Activated CD8-positive, alpha-beta memory T cell treated with anti-CD3 and anti-CD28 coated beads for 24 hours (primary cell): ENCODE measurements around the gene TRIM44.
"Not testable (repeated sequence)": the region's sequence is repeated elsewhere in the genome, so short reads cannot be mapped to it uniquely, and the experiment has no call there.

ENCODE experiments used
- DNase-seq: peaks from one replicate; pipeline ENCODE4 v3.0.0-alpha.2; 2020

Gene TRIM44

DNA sequence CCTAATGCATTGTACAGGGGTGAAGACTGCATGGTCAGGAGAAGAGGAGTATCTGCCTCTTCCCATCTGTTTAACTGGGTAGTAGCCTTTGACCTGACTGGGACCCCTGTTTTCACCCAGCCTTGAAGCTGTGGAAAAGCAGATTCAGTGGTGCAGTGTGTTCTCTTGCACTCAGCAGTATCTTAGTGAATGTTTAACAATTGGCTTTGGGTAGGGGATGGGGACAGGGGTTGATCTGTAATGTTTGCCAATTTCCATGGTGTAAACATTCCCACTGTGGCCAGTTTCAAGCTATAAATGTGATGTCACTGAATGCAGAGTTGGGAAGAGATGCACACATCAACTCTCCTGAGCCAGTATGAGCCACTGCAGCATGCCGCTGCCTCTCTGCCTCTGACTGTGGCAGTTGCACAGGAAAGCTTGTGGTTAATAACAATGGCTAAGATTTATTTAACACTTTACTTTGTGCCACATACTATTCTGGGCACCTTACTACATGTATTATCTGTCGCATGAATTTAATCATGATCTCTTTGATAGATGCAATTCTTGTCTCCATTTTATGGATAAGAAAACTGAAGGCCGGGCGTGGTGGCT lies 28.6 kb upstream of the TRIM44 start:
- no peak for DNase-seq

GRCh38 chr11:35635933-35636332 lies 26.6 kb upstream of the TRIM44 start:
- no peak for DNase-seq

GRCh38 chr11:35639591-35640179 lies 22.9 kb upstream of the TRIM44 start:
- no peak for DNase-seq

GRCh38 chr11:35641171-35641897 lies 21.2 kb upstream of the TRIM44 start:
- DNase-seq: no peak

- DNase-seq: no peak
Measured at GRCh38 chr11:35641964-35642363, 20.6 kb upstream of the TRIM44 start.

- no peak for DNase-seq
Measured at GRCh38 chr11:35647421-35648093, 15.0 kb upstream of the TRIM44 start.

- no peak for DNase-seq
Measured at GRCh38 chr11:35650006-35650405, 12.6 kb upstream of the TRIM44 start.

DNA sequence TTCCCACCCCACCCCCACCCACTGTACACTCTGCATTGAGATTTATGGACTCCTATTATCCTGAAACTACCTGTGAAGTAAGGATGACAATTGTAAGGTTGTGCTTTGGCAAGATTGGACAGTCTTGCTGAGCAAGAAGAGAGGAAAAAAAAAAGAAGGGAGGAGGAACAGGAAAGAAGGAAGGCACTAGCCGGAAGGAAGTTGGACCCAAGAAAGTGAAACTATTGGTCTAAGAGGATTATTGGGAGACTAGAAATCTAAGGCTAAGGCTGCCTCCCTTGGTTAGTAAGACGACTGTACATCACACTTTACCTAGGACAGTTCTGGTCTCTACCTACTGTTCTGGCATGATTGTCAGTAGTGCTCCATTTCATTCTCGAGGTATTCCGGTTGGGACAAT lies 12.1 kb upstream of the TRIM44 start:
- DNase-seq: no peak

GRCh38 chr11:35651263-35651662 lies 11.3 kb upstream of the TRIM44 start:
- DNase-seq: no peak

DNA sequence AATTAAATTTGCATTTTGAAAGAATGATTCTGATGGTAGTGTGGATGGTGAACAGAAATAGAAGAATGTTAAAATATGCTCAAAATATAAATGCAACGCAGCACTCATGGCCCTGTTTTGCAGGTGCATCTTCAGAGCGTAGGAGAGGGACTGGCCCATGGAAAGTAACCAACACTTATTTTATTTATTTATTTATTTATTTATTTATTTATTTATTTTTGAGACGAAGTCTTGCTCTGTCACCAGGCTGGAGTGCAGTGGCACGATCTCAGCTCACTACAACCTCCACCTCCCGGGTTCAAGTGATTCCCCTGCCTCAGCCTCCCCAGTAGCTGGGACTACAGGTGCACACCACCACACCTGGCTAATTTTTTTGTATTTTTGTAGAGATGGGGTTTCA lies 9.8 kb upstream of the TRIM44 start:
- DNase-seq: not testable (repeated sequence)

DNA sequence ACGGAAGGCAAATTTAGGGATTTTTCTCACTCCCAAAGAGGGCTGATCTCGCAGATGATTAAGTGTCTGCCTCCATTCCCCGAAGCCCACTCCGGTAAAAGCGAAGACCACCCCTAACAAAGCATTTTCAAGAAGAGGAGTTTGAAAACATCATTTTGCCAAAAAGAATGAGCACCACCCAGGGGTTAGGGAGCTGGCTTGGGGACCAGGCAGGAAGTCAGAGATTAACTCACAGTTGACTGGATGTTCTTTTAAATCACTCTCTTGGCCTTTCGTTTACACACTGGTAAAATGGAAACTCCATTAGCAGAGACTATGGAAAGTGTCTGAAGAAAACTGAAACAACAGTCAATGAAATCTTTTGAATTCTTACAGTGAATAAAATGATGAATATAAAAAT lies 7.9 kb upstream of the TRIM44 start:
- no peak for DNase-seq

GRCh38 chr11:35655254-35655653 lies 7.3 kb upstream of the TRIM44 start:
- no peak for DNase-seq

GRCh38 chr11:35655856-35656255 lies 6.7 kb upstream of the TRIM44 start:
- DNase-seq: no peak

DNA sequence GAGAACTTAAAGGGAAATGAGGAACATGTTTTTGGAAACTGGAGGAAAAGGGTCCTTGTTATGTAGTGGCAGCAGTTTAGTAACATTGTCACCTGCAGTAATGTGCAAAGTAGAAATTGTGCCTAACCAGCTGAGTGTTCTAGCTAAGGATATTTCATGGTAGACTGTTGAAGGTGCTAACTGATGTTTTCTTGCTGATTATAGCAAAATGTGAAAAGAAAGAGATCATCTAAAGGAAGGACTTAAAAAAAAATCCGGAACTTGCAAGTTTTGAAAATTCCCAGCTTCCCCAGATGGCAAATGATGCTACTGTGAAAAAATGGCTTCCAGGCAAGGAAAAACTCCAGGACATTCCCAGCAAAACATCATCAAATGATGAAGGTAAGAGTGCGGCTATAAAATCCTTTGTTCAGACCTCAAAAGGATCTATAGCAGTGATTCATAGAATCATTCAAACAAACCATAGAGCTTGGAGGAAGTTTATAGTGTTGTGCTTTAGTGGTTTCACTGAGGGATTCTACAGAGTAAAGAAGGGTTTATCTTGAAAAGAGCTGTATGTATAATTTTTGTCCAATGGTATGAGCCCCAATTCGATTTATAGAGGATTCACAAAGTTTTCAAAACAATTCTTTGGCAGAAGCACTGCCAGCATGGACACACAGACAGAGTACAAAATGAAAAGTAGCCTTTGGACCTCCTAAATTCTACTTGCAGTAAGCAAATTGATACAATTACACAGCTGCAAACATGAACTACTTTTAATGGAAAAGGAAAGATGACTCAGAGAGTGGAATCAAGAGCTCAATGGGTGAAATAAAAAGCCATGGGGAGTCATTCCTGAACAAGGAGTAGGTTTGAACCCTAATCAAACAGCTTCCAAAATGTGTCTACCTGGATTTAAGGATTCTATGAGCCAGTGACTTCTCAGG lies 4.3 kb upstream of the TRIM44 start:
- DNase-seq: no peak

DNA sequence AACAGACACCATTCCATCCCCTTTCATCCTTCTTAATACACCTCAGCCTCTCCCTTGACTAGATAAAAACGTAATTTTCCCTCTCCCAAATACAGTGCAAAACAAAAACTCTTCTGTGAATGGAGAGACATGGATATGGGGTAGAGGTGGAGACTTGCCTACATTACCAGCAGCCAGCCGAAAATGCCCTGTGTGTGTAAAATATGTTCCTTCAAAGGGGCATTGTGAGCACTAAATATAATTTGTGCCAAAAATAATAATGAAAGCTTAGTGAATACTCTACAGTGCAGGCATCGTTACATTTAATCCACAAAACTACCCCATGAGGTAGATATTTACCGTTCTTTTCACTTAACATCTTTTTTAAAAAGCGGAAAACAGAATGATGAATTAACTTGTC lies 1.0 kb upstream of the TRIM44 start:
- no peak for DNase-seq

GRCh38 chr11:35662061-35662648 lies 420 bp upstream of the TRIM44 start:
- no peak for DNase-seq

GRCh38 chr11:35663408-35663702 lies 780 bp downstream of the TRIM44 start:
- DNase-seq: no peak

DNA sequence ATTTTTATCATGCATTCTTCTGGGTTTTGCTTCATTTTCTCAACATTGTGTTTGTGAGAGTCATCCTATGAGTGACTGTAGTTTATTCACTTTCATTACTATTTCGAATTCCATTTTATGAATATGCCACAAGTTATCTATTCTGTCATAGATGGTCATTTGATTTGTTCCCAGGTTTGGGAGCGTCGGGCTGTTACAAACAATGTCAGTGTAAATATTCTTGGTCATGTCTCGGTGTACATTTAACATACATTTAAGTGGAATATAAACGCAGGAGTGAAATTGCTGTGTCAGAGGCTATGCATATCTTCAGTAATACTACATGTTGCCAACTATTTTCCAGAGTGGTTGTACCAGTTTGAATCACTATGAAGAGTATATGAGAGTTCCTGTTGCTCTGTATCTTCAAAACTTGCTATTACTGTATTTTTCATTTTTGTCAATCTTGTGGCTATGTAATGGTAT lies 2.4 kb downstream of the TRIM44 start:
- no peak for DNase-seq

DNA sequence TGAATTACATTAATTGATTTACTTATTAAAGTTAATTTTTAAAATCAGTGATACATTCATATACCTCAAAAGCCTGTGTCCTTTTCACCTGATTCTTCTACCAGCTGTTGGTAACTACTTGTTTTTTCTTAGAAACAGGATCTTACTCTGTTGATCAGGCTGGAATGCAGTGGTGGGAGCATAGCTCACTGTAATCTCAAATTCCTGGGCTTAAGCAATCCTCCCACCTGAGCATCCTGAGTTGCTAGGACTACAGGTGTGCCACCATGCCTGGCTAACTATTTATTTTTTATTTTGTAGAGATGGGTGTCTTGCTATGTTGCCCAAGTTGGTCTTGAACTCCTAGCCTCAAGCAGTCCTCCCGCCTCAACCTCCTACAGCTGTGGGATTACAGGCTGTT lies 4.7 kb downstream of the TRIM44 start:
- DNase-seq: no peak

DNA sequence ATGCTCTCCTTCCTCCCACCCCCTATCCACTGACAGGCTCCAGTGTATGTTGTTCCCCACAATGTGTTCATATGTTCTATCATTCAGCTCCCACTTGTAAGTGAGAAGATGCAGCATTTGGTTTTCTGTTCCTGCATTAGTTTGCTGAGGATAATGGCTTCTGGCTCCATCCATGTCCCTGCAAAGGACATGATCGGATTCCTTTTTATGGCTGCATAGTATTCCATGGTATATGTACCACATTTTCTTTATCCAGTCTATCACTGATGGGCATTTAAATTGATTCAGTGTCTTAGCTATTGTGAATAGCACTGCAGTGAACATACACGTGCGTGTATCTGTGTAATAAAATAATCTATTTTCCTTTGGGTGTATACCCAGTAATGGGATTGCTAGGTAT lies 5.8 kb downstream of the TRIM44 start:
- not testable (repeated sequence) for DNase-seq

- no peak for DNase-seq
Measured at GRCh38 chr11:35671396-35672127, 9.0 kb downstream of the TRIM44 start.

- DNase-seq: no peak
Measured at GRCh38 chr11:35672608-35673007, 10.0 kb downstream of the TRIM44 start.
